ENCODE results near the gene EXOC8.

Gene EXOC8

DNA sequence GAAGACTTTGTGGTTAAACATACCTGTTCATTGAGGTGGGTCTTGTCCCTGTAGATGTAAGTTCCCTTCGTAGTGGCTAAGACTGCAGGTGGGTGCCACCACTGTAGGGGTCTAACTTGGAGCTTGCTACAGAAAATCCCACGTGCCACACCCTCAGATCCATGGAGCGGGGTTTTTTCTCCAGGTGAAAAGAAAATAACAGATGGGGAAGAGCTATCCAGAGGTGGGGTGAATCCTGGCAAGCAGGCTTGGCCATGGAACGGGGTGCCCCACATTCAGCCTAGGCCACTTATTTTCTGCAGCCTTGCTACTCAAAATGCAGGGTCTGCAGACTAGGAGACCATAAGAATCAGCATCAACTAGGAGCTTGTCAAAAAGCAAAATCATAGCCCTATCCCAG is 24.0 kb downstream of the EXOC8 start:
- DNase-seq, result no peak

- no peak for DNase-seq
Measured at GRCh38 chr1:231312432-231312788, 25.2 kb downstream of the EXOC8 start.

DNA sequence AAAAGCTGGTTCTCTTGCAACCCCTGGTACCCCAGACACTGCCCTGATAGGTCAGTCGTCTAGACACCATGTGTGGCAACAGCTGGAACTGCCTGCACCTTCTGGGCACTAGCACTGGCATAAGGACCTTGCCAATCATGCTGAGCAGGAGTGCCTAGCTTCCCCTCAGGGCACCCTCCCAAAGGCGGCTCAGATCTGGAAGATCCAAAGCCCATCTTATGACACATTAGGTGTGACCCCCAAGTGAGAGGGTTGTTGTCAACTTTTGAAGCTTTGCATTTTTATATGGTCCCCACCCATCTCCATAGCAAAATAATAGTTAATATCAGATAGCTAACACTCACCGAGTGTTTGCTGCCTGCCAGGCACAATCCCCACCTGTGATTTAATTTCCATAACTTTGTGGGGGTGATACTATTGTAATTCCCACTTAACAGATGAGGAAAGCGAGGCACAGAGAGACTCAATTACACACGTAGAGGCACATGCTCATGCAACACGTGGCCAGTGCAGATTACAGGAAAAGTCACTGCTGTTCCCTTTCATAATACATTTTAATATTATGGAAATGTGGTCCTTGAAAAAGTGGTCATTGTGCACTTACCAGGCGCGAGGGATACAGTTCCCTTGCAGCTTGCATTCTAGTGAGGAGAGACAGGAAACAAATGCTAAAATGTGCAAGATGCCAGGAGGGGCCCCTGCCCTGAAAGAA is 25.8 kb downstream of the EXOC8 start:
- no peak for DNase-seq

DNA sequence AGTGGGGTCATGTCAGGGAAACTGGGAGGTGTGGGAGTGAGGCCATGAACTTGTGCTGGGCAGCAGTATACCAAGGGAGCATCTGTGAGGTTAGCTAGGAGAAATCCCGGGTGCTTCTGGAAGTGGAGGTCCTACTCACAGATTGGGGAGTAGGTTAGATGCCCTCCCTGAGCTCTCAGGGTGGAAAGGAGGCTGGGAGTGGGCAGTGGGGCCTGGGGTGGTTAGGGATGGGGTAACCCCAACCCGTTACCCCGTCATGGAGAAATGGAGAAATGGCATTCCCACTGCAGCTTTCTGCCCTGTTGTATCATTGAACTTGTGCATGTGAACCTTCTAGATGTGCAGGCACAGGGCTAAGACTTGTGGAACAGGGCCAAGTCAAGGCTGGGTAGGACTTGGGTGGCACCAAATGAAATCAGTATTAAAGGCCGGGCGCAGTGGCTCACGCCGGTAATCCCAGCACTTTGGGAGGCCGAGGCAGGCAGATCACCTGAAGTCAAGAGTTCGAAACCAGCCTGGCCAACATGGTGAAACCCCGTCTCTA is 27.2 kb downstream of the EXOC8 start:
- no peak for DNase-seq

DNA sequence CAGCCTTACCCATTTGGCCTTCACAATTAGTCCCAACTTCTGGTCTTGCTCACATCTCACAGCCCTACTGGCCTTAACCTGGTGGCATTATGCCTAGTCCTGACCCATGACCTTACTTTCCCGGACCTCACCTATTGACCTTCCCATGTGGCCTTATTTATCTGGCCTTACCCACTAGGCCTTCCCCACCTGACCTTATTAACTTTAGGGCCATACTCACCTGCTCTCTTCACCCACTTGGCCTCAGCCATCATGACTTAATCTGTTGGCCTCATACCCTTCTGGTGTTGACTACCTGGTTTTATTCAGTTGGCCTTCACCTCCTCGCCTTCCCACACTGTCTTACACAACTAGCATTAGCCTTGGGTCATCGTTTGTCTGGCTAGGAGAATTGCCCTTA is 35.7 kb downstream of the EXOC8 start:
- no peak for DNase-seq

DNA sequence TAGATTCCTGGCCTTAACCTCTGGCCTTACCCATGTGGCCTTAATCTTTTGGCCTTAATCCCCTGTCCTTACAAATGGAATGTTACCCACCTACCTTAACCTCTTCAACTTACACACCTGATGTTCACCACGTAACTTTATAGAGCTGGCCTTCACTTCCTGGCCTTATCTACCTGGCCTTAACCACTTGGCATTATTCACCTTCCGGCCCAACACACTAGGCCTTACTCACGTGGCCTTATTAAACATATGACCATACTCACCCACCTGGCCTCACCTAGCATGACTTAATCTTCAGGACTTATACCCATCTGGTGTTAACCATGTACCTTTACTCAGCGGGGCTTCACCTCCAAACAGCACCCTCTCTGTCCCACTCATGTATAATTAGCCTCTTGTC is 41.7 kb downstream of the EXOC8 start:
- no peak for DNase-seq

- DNase-seq, result no peak
Measured at GRCh38 chr1:231286603-231287002, 51.0 kb downstream of the EXOC8 start.

DNA sequence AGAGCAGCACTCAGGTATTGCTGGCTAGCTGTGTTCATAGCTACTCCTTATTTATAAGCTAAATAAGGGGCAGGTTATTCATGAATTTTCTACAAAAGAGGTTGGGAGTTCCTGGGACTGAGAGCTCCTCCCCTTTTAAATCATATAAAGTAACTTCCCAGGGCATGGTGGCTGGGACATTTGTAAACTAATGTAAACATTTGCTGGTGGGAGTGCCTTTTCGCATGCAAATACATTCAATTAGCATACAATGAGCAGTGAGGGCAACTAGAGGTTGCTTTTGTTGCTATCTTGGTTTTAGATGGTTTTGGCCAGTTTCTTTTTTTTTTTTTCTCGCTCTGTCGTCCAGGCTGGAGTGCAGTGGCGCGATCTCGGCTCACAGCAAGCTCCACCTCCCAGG is 53.2 kb downstream of the EXOC8 start:
- no peak for DNase-seq
